Glomerular endothelial cell (primary cell): Measurements from ENCODE around the gene CUX1. TPM values are rescaled to one million over a fixed set of nuclear protein-coding genes. Genes with fewer than 3 reads are reported as not detected.
"Not testable (repeated sequence)": the region's sequence is repeated elsewhere in the genome, so short reads cannot be mapped to it uniquely, and the experiment has no call there.

Source experiments
- DNase-seq: peaks from one replicate; pipeline ENCODE4 v3.0.0-alpha.2; 2011; ENCODE audit warnings: low read depth, low spot score; ENCODE audit errors: extremely low read depth
- total RNA-seq: library from RNA; depleted of rRNA; stranded (reverse); fragments of >200 nt; gene quantifications from 2 replicates; pipeline ENCODE4 v1.2.3, GENCODE V29; 2015

Gene CUX1
- total RNA-seq, 1 donor from 2014 or later = 62.0 TPM

- not testable (repeated sequence) for DNase-seq
These were observed 513.4 kb downstream of the CUX1 start for GRCh38 chr7:102330666-102331460.

Other genes starting within 250 kb of the CUX1 start
- gene MYL10, start 188.3 kb upstream of the CUX1 start, total RNA-seq = not detected in 2 replicates